H9 (cell line): ENCODE results near the gene EDDM3A. TPM values are rescaled to one million over a fixed set of nuclear protein-coding genes. Genes with fewer than 3 reads are reported as not detected.

Experiments
- DNase-seq: peaks from one replicate; pipeline ENCODE4 v3.0.0-alpha.2; 2017
- H2AFZ ChIP-seq: one replicate; pipeline ENCODE4 v1.6.1; 2013; ENCODE audit warnings: mild to moderate bottlenecking, low read length, control low read depth, moderate library complexity
- H2AK5ac ChIP-seq: 2 replicates; pipeline ENCODE4 v1.6.1; 2013; ENCODE audit warnings: low read length, control low read depth, mixed read lengths; ENCODE audit not compliant: insufficient read length
- H2BK120ac ChIP-seq: one replicate; pipeline ENCODE4 v1.6.1; 2013; ENCODE audit warnings: low read depth, mild to moderate bottlenecking, low read length, control low read depth, inconsistent platforms; ENCODE audit not compliant: poor library complexity, severe bottlenecking
- H2BK12ac ChIP-seq: 2 replicates; pipeline ENCODE4 v1.6.1; 2013; ENCODE audit warnings: low read length, control low read depth, mixed read lengths, low read depth; ENCODE audit not compliant: insufficient read length
- H2BK15ac ChIP-seq: 2 replicates; pipeline ENCODE4 v1.6.1; 2013; ENCODE audit warnings: low read depth, low read length, control low read depth
- H2BK20ac ChIP-seq: one replicate; pipeline ENCODE4 v1.6.1; 2013; ENCODE audit warnings: low read depth, mild to moderate bottlenecking, low read length, control low read depth, inconsistent platforms; ENCODE audit not compliant: poor library complexity, severe bottlenecking
- H2BK5ac ChIP-seq: 2 replicates; pipeline ENCODE4 v1.6.1; 2013; ENCODE audit warnings: low read length, control low read depth, mixed read lengths; ENCODE audit not compliant: insufficient read length
- H3K14ac ChIP-seq: 2 replicates; pipeline ENCODE4 v1.6.1; 2013; ENCODE audit warnings: low read length, control low read depth; ENCODE audit not compliant: insufficient read depth
- H3K18ac ChIP-seq: 2 replicates; pipeline ENCODE4 v1.6.1; 2013; ENCODE audit warnings: low read depth, mild to moderate bottlenecking, mixed read lengths, low read length, control low read depth; ENCODE audit not compliant: insufficient read length
- H3K23ac ChIP-seq: 2 replicates; pipeline ENCODE4 v1.6.1; 2013; ENCODE audit warnings: low read length, control low read depth, mixed read lengths, low read depth; ENCODE audit not compliant: insufficient read length
- H3K23me2 ChIP-seq: 2 replicates; pipeline ENCODE4 v1.6.1; 2013; ENCODE audit warnings: low read depth, mild to moderate bottlenecking, mixed read lengths, low read length, control low read depth; ENCODE audit not compliant: insufficient read length, poor library complexity, severe bottlenecking
- H3K27ac ChIP-seq: 2 replicates; pipeline ENCODE4 v1.5.1; 2013; ENCODE audit warnings: low read length, control low read depth, mixed read lengths, low read depth; ENCODE audit not compliant: insufficient read length
- H3K27me3 ChIP-seq: 2 replicates; pipeline ENCODE4 v1.6.1; 2013; ENCODE audit warnings: low read length, control low read depth, inconsistent platforms; ENCODE audit not compliant: insufficient read depth
- H3K4ac ChIP-seq: 2 replicates; pipeline ENCODE4 v1.6.1; 2013; ENCODE audit warnings: low read depth, mild to moderate bottlenecking, control low read depth, inconsistent platforms, low read length, moderate library complexity
- H3K4me1 ChIP-seq: 2 replicates; pipeline ENCODE4 v1.6.1; 2013; ENCODE audit warnings: low read length, control low read depth, inconsistent platforms; ENCODE audit not compliant: insufficient read depth
- H3K4me2 ChIP-seq: 2 replicates; pipeline ENCODE4 v1.6.1; 2013; ENCODE audit warnings: low read length, control low read depth, mixed read lengths; ENCODE audit not compliant: insufficient read length, insufficient read depth
- H3K56ac ChIP-seq: 2 replicates; pipeline ENCODE4 v1.6.1; 2013; ENCODE audit warnings: low read depth, mild to moderate bottlenecking, mixed read lengths, low read length, control low read depth; ENCODE audit not compliant: insufficient read length
- H3K79me1 ChIP-seq: 2 replicates; pipeline ENCODE4 v1.6.1; 2013; ENCODE audit warnings: low read depth, mild to moderate bottlenecking, moderate library complexity, low read length, control low read depth, inconsistent platforms; ENCODE audit not compliant: insufficient read depth, poor library complexity, severe bottlenecking
- H3K79me2 ChIP-seq: 2 replicates; pipeline ENCODE4 v1.6.1; 2013; ENCODE audit warnings: low read length, control low read depth, inconsistent platforms; ENCODE audit not compliant: insufficient read depth
- H3K9ac ChIP-seq: 2 replicates; pipeline ENCODE4 v1.6.1; 2013; ENCODE audit warnings: low read length, control low read depth, mixed read lengths; ENCODE audit not compliant: insufficient read length; ENCODE audit errors: extremely low read depth
- H3K9me3 ChIP-seq: one replicate; pipeline ENCODE4 v1.6.1; 2013; ENCODE audit warnings: low read depth, low read length, inconsistent platforms; ENCODE audit not compliant: control insufficient read depth
- H3T11ph ChIP-seq: one replicate; pipeline ENCODE4 v1.6.1; 2013; ENCODE audit warnings: mild to moderate bottlenecking, low read length, control low read depth, inconsistent platforms
- H4K20me1 ChIP-seq: one replicate; pipeline ENCODE4 v1.6.1; 2013; ENCODE audit not compliant: control insufficient read depth, insufficient read length, insufficient read depth
- H4K5ac ChIP-seq: 2 replicates; pipeline ENCODE4 v1.6.1; 2013; ENCODE audit warnings: low read depth, mild to moderate bottlenecking, mixed read lengths, low read length, control low read depth; ENCODE audit not compliant: insufficient read length
- H4K8ac ChIP-seq: replicated peaks from 2 replicates; pipeline ENCODE4 v1.6.1; 2013; ENCODE audit warnings: low read length, control low read depth, mixed read lengths, low read depth; ENCODE audit not compliant: insufficient read length
- H4K91ac ChIP-seq: 2 replicates; pipeline ENCODE4 v1.6.1; 2013; ENCODE audit warnings: low read depth, mild to moderate bottlenecking, moderate library complexity, mixed read lengths, low read length, control low read depth; ENCODE audit not compliant: insufficient read length
- H3K27ac Mint-ChIP-seq, 3 experiments: 2 replicates in 2 of 3; 3 replicates in 1 of 3; pipeline ENCODE4 v1.8.0; 2020 to 2021; ENCODE audit warnings: mixed read lengths in 3 of 3, mild to moderate bottlenecking in 1 of 3, moderate library complexity in 1 of 3
- H3K27me3 Mint-ChIP-seq: 2 replicates; pipeline ENCODE4 v1.8.0; 2021; ENCODE audit warnings: low read depth, mild to moderate bottlenecking, moderate library complexity, mixed read lengths
- H3K36me3 Mint-ChIP-seq, 3 experiments: 2 replicates in 2 of 3; 3 replicates in 1 of 3; pipeline ENCODE4 v1.8.0; 2020 to 2021; ENCODE audit warnings: low read depth in 3 of 3, mixed read lengths in 3 of 3; ENCODE audit not compliant: insufficient read depth in 1 of 3
- H3K4me1 Mint-ChIP-seq, 2 experiments: 2 replicates each; pipeline ENCODE4 v1.8.0; 2020; ENCODE audit warnings: mixed read lengths in 2 of 2
- H3K4me3 Mint-ChIP-seq, 2 experiments: 2 replicates in 1 of 2; 3 replicates in 1 of 2; pipeline ENCODE4 v1.8.0; 2020 to 2021; ENCODE audit warnings: mild to moderate bottlenecking in 2 of 2, mixed read lengths in 2 of 2, moderate library complexity in 1 of 2
- H3K9me3 Mint-ChIP-seq, 2 experiments: 2 replicates in 1 of 2; 3 replicates in 1 of 2; pipeline ENCODE4 v1.8.0; 2020; ENCODE audit warnings: mild to moderate bottlenecking in 2 of 2, mixed read lengths in 2 of 2, moderate library complexity in 1 of 2
- CTCF ChIP-seq: fragments of 200-600 bp; sonication (generic); conservative IDR thresholded peaks from 3 replicates; pipeline ENCODE4 v1.8.0; 2021; ENCODE audit warnings: antibody characterized with exemption, mild to moderate bottlenecking
- WGBS: extraction: QIAGEN DNeasy Blood & Tissue Kit; methylation state at CpG from one replicate; pipeline ENCODE4 v1.1.7; 2013; ENCODE audit warnings: missing lambda C conversion rate, low lambda C conversion rate, mixed read lengths; ENCODE audit not compliant: insufficient read length; ENCODE audit errors: extremely low coverage; 5-methylcytosine and 5-hydroxymethylcytosine counted together
- total RNA-seq: library from RNA; stranded (reverse); gene quantifications from 2 replicates; pipeline ENCODE4 v1.2.1, GENCODE V29; 2021

EDDM3A gene
- total RNA-seq, 1 experiment from 2014 or later, result not detected

DNA sequence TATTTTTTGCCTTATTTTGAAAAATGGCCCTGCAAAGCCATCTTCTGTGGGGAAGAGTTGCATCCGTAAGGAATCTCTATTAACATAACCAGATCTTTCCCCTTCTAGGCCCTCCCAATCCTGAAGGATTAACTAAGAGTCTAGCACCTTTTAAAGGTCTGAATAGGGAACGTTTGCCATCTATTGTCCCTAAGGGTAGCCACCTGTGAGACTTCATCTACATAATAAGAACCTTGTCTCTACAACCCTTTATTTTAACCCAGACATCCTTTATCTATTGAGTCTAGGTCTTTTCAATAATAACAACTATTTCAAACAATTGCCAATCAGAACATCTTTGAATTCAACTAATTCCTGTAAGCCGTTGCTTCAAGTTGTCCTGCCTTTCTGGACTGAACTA, 27.0 kb downstream of the EDDM3A start:
- Histone ChIP-seq H3K14ac (no peak overlapping the region), H2AK5ac (no peak overlapping the region), H3K4me1 (peaks cover 15% of the 10 kb centered on the region), H2BK20ac (no peak overlapping the region), H3K9me3 (no peaks in the 10 kb centered on the region), H3K18ac (no peak overlapping the region), H4K5ac (no peak overlapping the region), H3K56ac (no peak overlapping the region), H3K23me2 (no peaks in the 10 kb centered on the region), H2BK12ac (no peak overlapping the region), H2BK5ac (no peak overlapping the region), H2BK120ac (no peak overlapping the region), H3T11ph (no peak overlapping the region), H3K79me1 (no peaks in the 10 kb centered on the region), H3K27ac (no peak overlapping the region), H3K79me2 (no peaks in the 10 kb centered on the region), H3K4me2 (no peak overlapping the region), H2AFZ (no peak overlapping the region), H4K8ac (no peak overlapping the region), H2BK15ac (no peak overlapping the region), H3K23ac (no peak overlapping the region), H3K9ac (no peak overlapping the region), H4K91ac (no peak overlapping the region), H3K27me3 (no peaks in the 10 kb centered on the region), H3K4ac (no peak overlapping the region), H4K20me1 (no peaks in the 10 kb centered on the region)
- no peak for TF ChIP-seq CTCF
- Mint-ChIP-seq H3K27me3 (no peaks in the 10 kb centered on the region; the same call in 1 of the 2 replicates), H3K4me1 (peaks cover 52 to 63% of the 10 kb centered on the region in 2 experiments), H3K9me3 (peaks cover 0 to 3% of the 10 kb centered on the region in 2 experiments; a peak in 1 of 5 replicates), H3K36me3 (peaks cover 0 to 1% (median 0%) of the 10 kb centered on the region in 3 experiments; a peak in 1 of 7 replicates), H3K27ac (peak overlapping the region in 2 of 3 experiments; percentile 46 to 49; a peak in 2 of 7 replicates), H3K4me3 (no peak overlapping the region; a peak in 1 of 5 replicates)
- no peak for DNase-seq
- WGBS, result no CpG with 5 or more reads among the region's 3 CpGs
